ENCODE results near the gene LCN9.

The LCN9 gene

DNA sequence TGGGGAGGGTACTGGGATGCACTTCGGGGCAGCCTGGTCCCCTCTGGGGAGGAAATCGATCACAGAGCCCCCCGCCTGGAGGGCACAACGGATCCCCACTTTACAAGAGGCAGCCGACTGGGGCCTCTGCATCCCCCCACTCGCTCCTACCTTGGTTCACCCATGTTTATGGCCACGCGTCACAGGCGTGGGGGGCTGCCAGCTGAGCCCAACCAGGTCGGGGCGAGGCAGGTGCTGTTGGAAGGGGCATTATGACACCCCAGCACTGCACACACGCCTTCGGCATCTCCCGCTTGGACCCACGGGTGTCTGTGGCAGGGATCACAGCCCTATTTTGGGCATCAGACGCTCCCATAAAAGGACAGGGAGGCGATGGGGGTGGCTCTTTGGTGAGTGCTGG, 21.6 kb downstream of the LCN9 start:
- Histone ChIP-seq H3K27ac (no peak overlapping the region), H3K27me3 (ENCODE audit: insufficient read depth, low read depth, severe bottlenecking) (no peaks in the 10 kb centered on the region)

GRCh38 chr9:135687216-135687615, 24.1 kb downstream of the LCN9 start:
- Histone ChIP-seq H3K27ac (no peak overlapping the region), H3K36me3 (no peaks in the 10 kb centered on the region), H3K9me3 (ENCODE audit: severe bottlenecking) (no peaks in the 10 kb centered on the region), H3K27me3 (ENCODE audit: insufficient read depth, low read depth, severe bottlenecking) (no peaks in the 10 kb centered on the region), H3K4me3 (ENCODE audit: low read depth, low read length) (no peak overlapping the region)
- DNase-seq, result no peak
- TF ChIP-seq CTCF (IDR thresholded peaks at IDR 0.05; ENCODE audit: low read depth, low read length), result no peak

More for the DNA sequence above, 21.6 kb downstream of the LCN9 start:
- no peak for TF ChIP-seq CTCF (IDR thresholded peaks at IDR 0.05; ENCODE audit: low read depth, low read length)
- Histone ChIP-seq H3K4me3 (ENCODE audit: low read depth, low read length) (no peak overlapping the region), H3K9me3 (ENCODE audit: severe bottlenecking) (no peaks in the 10 kb centered on the region), H3K36me3 (no peaks in the 10 kb centered on the region)
- DNase-seq, result no peak

GRCh38 chr9:135689011-135689410, 25.9 kb downstream of the LCN9 start:
- DNase-seq, result no peak
- no peaks in the 10 kb centered on the region for H3K27me3 ChIP-seq (ENCODE audit: insufficient read depth, low read depth, severe bottlenecking)
- TF ChIP-seq CTCF (IDR thresholded peaks at IDR 0.05; ENCODE audit: low read depth, low read length), result no peak

DNA sequence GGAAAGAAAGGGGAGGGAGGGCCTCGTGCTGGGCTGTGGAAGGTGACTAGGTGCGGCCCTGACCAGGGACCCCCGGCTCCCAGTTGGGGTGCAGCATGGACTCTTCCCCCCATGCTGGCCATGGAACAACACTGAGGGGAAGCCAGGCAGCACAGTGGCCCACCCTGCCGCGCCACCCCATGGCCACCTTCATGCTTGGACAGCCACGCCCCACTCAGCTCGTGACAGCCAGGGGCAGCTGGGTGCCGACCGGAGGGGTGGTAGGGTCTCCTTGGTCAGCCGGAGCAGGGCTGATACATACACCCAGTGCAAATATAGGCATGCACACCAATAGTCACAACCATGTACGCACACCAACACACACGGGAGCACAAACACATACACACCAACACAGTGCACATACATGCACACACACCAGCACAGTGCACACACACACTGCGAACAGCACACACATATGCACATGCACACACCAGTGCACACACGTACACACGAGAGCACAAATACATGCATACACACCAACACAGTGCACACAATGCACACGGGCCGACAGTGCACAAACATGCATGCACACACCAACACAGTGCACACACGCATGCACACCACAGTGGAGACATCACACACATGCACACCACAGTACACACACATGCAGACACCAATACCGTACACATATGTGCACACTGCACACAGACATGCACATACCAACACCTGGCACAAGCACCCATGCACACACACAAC, 27.9 kb downstream of the LCN9 start:
- TF ChIP-seq CTCF (IDR thresholded peaks at IDR 0.05; ENCODE audit: low read depth, low read length), result no peak
- Histone ChIP-seq H3K9me3 (ENCODE audit: severe bottlenecking) (no peaks in the 10 kb centered on the region), H3K27ac (no peak overlapping the region), H3K4me3 (ENCODE audit: low read depth, low read length) (no peak overlapping the region), H3K36me3 (no peaks in the 10 kb centered on the region), H3K27me3 (ENCODE audit: insufficient read depth, low read depth, severe bottlenecking) (no peaks in the 10 kb centered on the region)
- DNase-seq, result no peak

More at GRCh38 chr9:135689011-135689410, 25.9 kb downstream of the LCN9 start:
- H3K9me3 ChIP-seq (ENCODE audit: severe bottlenecking), result no peaks in the 10 kb centered on the region
- no peak overlapping the region for H3K4me3 ChIP-seq (ENCODE audit: low read depth, low read length)
- H3K36me3 ChIP-seq, result no peaks in the 10 kb centered on the region
- no peak overlapping the region for H3K27ac ChIP-seq

DNA sequence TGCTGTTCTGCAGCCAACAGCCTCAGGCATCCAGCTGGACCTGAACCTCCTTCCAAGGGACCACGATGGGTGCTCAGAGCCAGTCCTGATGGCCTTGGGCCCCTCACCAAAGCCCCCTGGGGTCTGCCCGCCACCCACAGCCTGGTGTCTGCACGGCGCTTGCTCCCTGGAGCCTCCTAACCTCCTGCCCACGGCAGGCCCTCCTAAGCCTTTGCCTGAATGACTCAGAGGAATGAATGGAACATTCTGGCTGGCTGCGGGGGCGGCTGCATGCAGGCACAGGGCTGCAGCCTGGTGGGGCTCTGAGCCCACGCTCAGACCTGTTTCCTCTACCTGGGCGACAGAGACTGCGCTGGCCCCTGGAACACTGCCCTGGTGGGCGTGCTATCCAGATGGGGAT, 29.3 kb downstream of the LCN9 start:
- Histone ChIP-seq H3K36me3 (no peaks in the 10 kb centered on the region), H3K27me3 (ENCODE audit: insufficient read depth, low read depth, severe bottlenecking) (no peaks in the 10 kb centered on the region), H3K4me3 (ENCODE audit: low read depth, low read length) (no peak overlapping the region), H3K9me3 (ENCODE audit: severe bottlenecking) (no peaks in the 10 kb centered on the region), H3K27ac (no peak overlapping the region)
- DNase-seq, result no peak
- TF ChIP-seq CTCF (IDR thresholded peaks at IDR 0.05; ENCODE audit: low read depth, low read length), result no peak

GRCh38 chr9:135693265-135693664, 30.2 kb downstream of the LCN9 start:
- Histone ChIP-seq H3K9me3 (ENCODE audit: severe bottlenecking) (no peaks in the 10 kb centered on the region), H3K27ac (no peak overlapping the region), H3K36me3 (no peaks in the 10 kb centered on the region), H3K27me3 (ENCODE audit: insufficient read depth, low read depth, severe bottlenecking) (no peaks in the 10 kb centered on the region), H3K4me3 (ENCODE audit: low read depth, low read length) (no peak overlapping the region)
- no peak for TF ChIP-seq CTCF (IDR thresholded peaks at IDR 0.05; ENCODE audit: low read depth, low read length)
- DNase-seq, result no peak
